GM12878 (cell line): ENCODE data around the gene TM7SF3. TPM values are rescaled to one million over a fixed set of nuclear protein-coding genes. Genes with fewer than 3 reads are reported as not detected.

ENCODE experiments used
- ATAC-seq: fragments of 200-7000 bp; cut with Tn5 transposase; 3 replicates; pipeline ENCODE4 v1.9.1; 2020; ENCODE audit warnings: mild to moderate bottlenecking, moderate library complexity
- BruUV-seq: library from RNA; stranded (reverse); fragments of 400-500 nt; replicated peaks from 2 replicates; lab custom pipeline; 2021; lab: Mats Ljungman, UMichigan
- CTCF ChIA-PET: fragments of 300-600 bp; sonication (Branson Sonifier 250); formaldehyde crosslinking; extraction: SDS; loops from one replicate; lab custom pipeline; 2021; ENCODE audit warnings: inconsistent platforms; lab: Yijun Ruan, JAX
- POLR2A ChIA-PET: fragments of 350-600 bp; formaldehyde crosslinking; extraction: SDS; loops from one replicate; lab custom pipeline; 2021; ENCODE audit warnings: inconsistent platforms; lab: Charles Lee
- RAD21 ChIA-PET: fragments of 300-600 bp; sonication (Branson Sonifier 250); formaldehyde crosslinking; loops from one replicate; lab custom pipeline; 2023; ENCODE audit warnings: antibody characterized with exemption; ENCODE audit not compliant: unreplicated experiment; lab: Charles Lee
- SMC1A ChIA-PET: fragments of 300-600 bp; sonication (Branson Sonifier 250); formaldehyde crosslinking; loops from one replicate; lab custom pipeline; 2023; ENCODE audit not compliant: unreplicated experiment, uncharacterized antibody; lab: Charles Lee
- DNase-seq: peaks from one replicate; pipeline ENCODE4 v3.0.0-alpha.2; 2011; ENCODE audit warnings: low read depth, low spot score
- FAIRE-seq: peaks from 3 replicates; lab custom pipeline; 2011; peaks lifted over from hg19 to GRCh38; lab: Jason Lieb, UNC
- H2AFZ ChIP-seq: 2 replicates; pipeline ENCODE4 v1.6.0; 2011; ENCODE audit warnings: low read depth, low read length, control low read depth; ENCODE audit not compliant: control insufficient read depth
- H3K27ac ChIP-seq: 2 replicates; pipeline ENCODE4 v1.5.1; 2011; ENCODE audit warnings: control low read depth; ENCODE audit not compliant: control insufficient read depth, insufficient read depth
- H3K27me3 ChIP-seq, 2 experiments: replicated peaks in 1 of 2; 2 replicates each; pipeline versions ENCODE4 v1.6.0 to v1.6.1; 2011; ENCODE audit warnings: low read length in 1 of 2; ENCODE audit not compliant: control insufficient read depth in 2 of 2, insufficient read depth in 2 of 2
- H3K36me3 ChIP-seq, 2 experiments: 2 replicates each; pipeline ENCODE4 v1.5.1; 2011; ENCODE audit warnings: low read length in 1 of 2; ENCODE audit not compliant: control insufficient read depth in 2 of 2, insufficient read depth in 2 of 2
- H3K4me1 ChIP-seq: 2 replicates; pipeline ENCODE4 v1.6.1; 2011; ENCODE audit warnings: mild to moderate bottlenecking, low read length, moderate library complexity, mixed read lengths; ENCODE audit not compliant: control insufficient read depth, insufficient read depth
- H3K4me2 ChIP-seq: 2 replicates; pipeline ENCODE4 v1.6.0; 2011; ENCODE audit warnings: control low read depth; ENCODE audit not compliant: control insufficient read depth, insufficient read depth
- H3K4me3 ChIP-seq: fragments of 200-600 bp; sonication (generic); 2 replicates; pipeline ENCODE4 v1.5.1; 2016
- H3K79me2 ChIP-seq: 2 replicates; pipeline ENCODE4 v1.6.0; 2011; ENCODE audit warnings: low read length; ENCODE audit not compliant: control insufficient read depth, insufficient read depth
- H3K9ac ChIP-seq: 2 replicates; pipeline ENCODE4 v1.8.0; 2011; ENCODE audit warnings: low read length, control low read depth, mixed read lengths; ENCODE audit not compliant: control insufficient read depth, insufficient read depth
- H3K9me3 ChIP-seq: replicated peaks from 3 replicates; pipeline ENCODE4 v1.5.1; 2011; ENCODE audit warnings: mild to moderate bottlenecking, low read length; ENCODE audit not compliant: control insufficient read depth, insufficient read depth
- H4K20me1 ChIP-seq: 2 replicates; pipeline ENCODE4 v1.6.0; 2011; ENCODE audit not compliant: control insufficient read depth, insufficient read depth
- ATF7 ChIP-seq: fragments of 450-650 bp; IDR thresholded peaks from 2 replicates; pipeline ENCODE4 v1.6.1; 2016; ENCODE audit warnings: low read depth, mild to moderate bottlenecking
- CBFB ChIP-seq: IDR thresholded peaks from 2 replicates; pipeline ENCODE4 v1.6.1; 2016; ENCODE audit warnings: antibody characterized with exemption, low read depth
- HDAC2 ChIP-seq: fragments of 200-600 bp; sonication (generic); IDR thresholded peaks from 2 replicates; pipeline ENCODE4 v1.6.1; 2017
- MEF2A ChIP-seq: IDR thresholded peaks from 2 replicates; pipeline ENCODE4 v1.6.1; 2011; ENCODE audit warnings: low read depth, mild to moderate bottlenecking, low read length, moderate library complexity; ENCODE audit not compliant: insufficient read depth
- MXI1 ChIP-seq: fragments of 150-350 bp; IDR thresholded peaks from 2 replicates; pipeline ENCODE4 v1.6.1; 2011; ENCODE audit warnings: low read depth, mild to moderate bottlenecking, inconsistent platforms, low read length, improper control_type of control experiment
- MYC ChIP-seq: IDR thresholded peaks from 2 replicates; pipeline ENCODE4 v1.6.1; 2011; ENCODE audit warnings: mild to moderate bottlenecking, low read length, moderate library complexity, inconsistent platforms; ENCODE audit not compliant: insufficient read depth, insufficient replicate concordance, insufficient read length, severe bottlenecking
- NR2C1 ChIP-seq: fragments of 450-650 bp; IDR thresholded peaks from 2 replicates; pipeline ENCODE4 v1.6.1; 2017; ENCODE audit warnings: antibody characterized with exemption, mild to moderate bottlenecking, moderate library complexity
- POLR2AphosphoS2 ChIP-seq: IDR thresholded peaks from 2 replicates; pipeline ENCODE4 v1.6.1; 2011; ENCODE audit warnings: low read depth, mild to moderate bottlenecking, low read length, improper control_type of control experiment, moderate library complexity
- POLR2AphosphoS5 ChIP-seq: IDR thresholded peaks from 2 replicates; pipeline ENCODE4 v1.6.1; 2011; ENCODE audit warnings: mild to moderate bottlenecking, low read length, inconsistent platforms
- REST ChIP-seq: IDR thresholded peaks from 2 replicates; pipeline ENCODE4 v1.6.1; 2012; ENCODE audit warnings: mild to moderate bottlenecking, low read depth, low read length
- SMAD5 ChIP-seq: IDR thresholded peaks from 2 replicates; pipeline ENCODE4 v1.6.1; 2016; ENCODE audit warnings: antibody characterized with exemption, low read depth
- STAT3 ChIP-seq: IDR thresholded peaks from 2 replicates; pipeline ENCODE4 v1.6.1; 2011; ENCODE audit warnings: low read depth, low read length, improper control_type of control experiment
- TCF3 ChIP-seq: IDR thresholded peaks from 2 replicates; pipeline ENCODE4 v1.6.1; 2012; ENCODE audit warnings: low read depth, mild to moderate bottlenecking, low read length, borderline replicate concordance; ENCODE audit not compliant: insufficient read depth
- ZNF687 ChIP-seq: fragments of 450-650 bp; IDR thresholded peaks from 2 replicates; pipeline ENCODE4 v1.6.1; 2017; ENCODE audit warnings: mild to moderate bottlenecking, moderate library complexity
- ZZZ3 ChIP-seq: IDR thresholded peaks from 2 replicates; pipeline ENCODE4 v1.6.1; 2011; ENCODE audit warnings: low read depth; ENCODE audit not compliant: control insufficient read depth, insufficient read length
- WGBS: methylation state at CpG from one replicate; pipeline ENCODE4 v1.1.6; 2016; ENCODE audit warnings: low lambda C conversion rate; ENCODE audit not compliant: insufficient replicate concordance, insufficient coverage; ENCODE audit errors: missing lambda C conversion rate; 5-methylcytosine and 5-hydroxymethylcytosine counted together
- in situ Hi-C: fragments of 300-500 bp; cut with MboI; formaldehyde crosslinking; loops from 9 replicates; pipeline ENCODE4 v1.14.3; 2018; ENCODE audit warnings: mixed read lengths
- intact Hi-C: fragments of 100-400 bp; cut with micrococcal nuclease; formaldehyde crosslinking; loops from one replicate; pipeline ENCODE4 v1.14.2; 2022; ENCODE audit not compliant: unreplicated experiment
- polyA plus RNA-seq, 11 experiments: library from polyadenylated mRNA; depleted of rRNA in 4 of 11; unstranded in 6 of 11; stranded (reverse) in 5 of 11; fragments of >200 nt; fragmentation: Nextera tagmentation in 4 of 11; fragmentation: Illumina TruSeq in 1 of 11; extraction: Ambion mirVana in 4 of 11; extraction: Trizol in 1 of 11; gene quantifications; 1 replicate in 1 of 11; 2 replicates in 10 of 11; pipeline versions ENCODE4 v1.2.1 to v1.2.3, GENCODE V29; 2011 to 2016; ENCODE audit warnings: inconsistent platforms in 2 of 11, missing spikeins in 2 of 11, low read depth in 1 of 11
- total RNA-seq, 4 experiments: library from RNA; depleted of rRNA in 3 of 4; stranded (reverse); fragments of >200 nt in 3 of 4; fragmentation: Illumina TruSeq in 1 of 4; extraction: Trizol in 1 of 4; gene quantifications; 2 replicates each; pipeline versions ENCODE4 v1.2.1 to v1.2.3, GENCODE V29; 2013 to 2021
- TF ChIP-seq, protein P1 (sequence below): fragments of 450-650 bp; IDR thresholded peaks from 2 replicates; pipeline ENCODE4 v1.6.1; 2017; ENCODE audit warnings: borderline replicate concordance

The TM7SF3 gene
- total and polyA plus RNA-seq, 10 of the 15 experiments (the other 5 are each of a cell fraction or from before 2014, with no cell fraction given): 31.4 to 341 (median 74.8) TPM

GRCh38 chr12:26928661-26929060 lies 85.5 kb downstream of the TM7SF3 start:
- ChIA-PET CTCF (no interaction called here), POLR2A (interaction anchor here (1.2 kb wide), 1 partner anchor 11 kb away, joined by 3 read pairs; no protein-coding TSS in a partner anchor), RAD21 (interaction anchor here (1.0 kb wide), 1 partner anchor 87 kb away, joined by 3 read pairs; no protein-coding TSS in a partner anchor), SMC1A (interaction anchor here (1.1 kb wide), 1 partner anchor 35 kb away, joined by 3 read pairs; no protein-coding TSS in a partner anchor)
- no peak for FAIRE-seq
- no peaks in the 10 kb centered on the region for H3K4me1 ChIP-seq
- in situ Hi-C loops: no loop called here
- peaks cover 24% of the 10 kb centered on the region for H3K79me2 ChIP-seq
- no peaks in the 10 kb centered on the region for H3K9me3 ChIP-seq
- H3K9ac ChIP-seq: no peak overlapping the region
- ATAC-seq: no peak
- no peaks in the 10 kb centered on the region for H4K20me1 ChIP-seq
- H3K36me3 ChIP-seq: peaks cover 0 to 11% of the 10 kb centered on the region in 2 experiments; a peak in 1 of 4 replicates
- H3K4me2 ChIP-seq: no peak overlapping the region
- H3K27me3 ChIP-seq: no peaks in the 10 kb centered on the region
- H3K4me3 ChIP-seq: no peak overlapping the region
- 97% methylated on average over 5 of the region's 5 CpGs for WGBS
- no TSS peak for BruUV-seq
- no peak overlapping the region for H3K27ac ChIP-seq
- H2AFZ ChIP-seq: no peak overlapping the region
- DNase-seq: no peak
- TF ChIP-seq TCF3: no peak
- no peak for TF ChIP-seq REST
- TF ChIP-seq MXI1: no peak
- no peak for TF ChIP-seq NR2C1
- TF ChIP-seq ATF7: no peak
- no peak for TF ChIP-seq MEF2A
- no peak for TF ChIP-seq ZZZ3
- TF ChIP-seq POLR2AphosphoS2: no peak
- TF ChIP-seq CBFB: no peak
- TF ChIP-seq, protein P1, sequence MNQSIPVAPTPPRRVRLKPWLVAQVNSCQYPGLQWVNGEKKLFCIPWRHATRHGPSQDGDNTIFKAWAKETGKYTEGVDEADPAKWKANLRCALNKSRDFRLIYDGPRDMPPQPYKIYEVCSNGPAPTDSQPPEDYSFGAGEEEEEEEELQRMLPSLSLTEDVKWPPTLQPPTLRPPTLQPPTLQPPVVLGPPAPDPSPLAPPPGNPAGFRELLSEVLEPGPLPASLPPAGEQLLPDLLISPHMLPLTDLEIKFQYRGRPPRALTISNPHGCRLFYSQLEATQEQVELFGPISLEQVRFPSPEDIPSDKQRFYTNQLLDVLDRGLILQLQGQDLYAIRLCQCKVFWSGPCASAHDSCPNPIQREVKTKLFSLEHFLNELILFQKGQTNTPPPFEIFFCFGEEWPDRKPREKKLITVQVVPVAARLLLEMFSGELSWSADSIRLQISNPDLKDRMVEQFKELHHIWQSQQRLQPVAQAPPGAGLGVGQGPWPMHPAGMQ: no peak
- TF ChIP-seq POLR2AphosphoS5: no peak
- no peak for TF ChIP-seq STAT3
- no peak for TF ChIP-seq ZNF687
- TF ChIP-seq SMAD5: no peak
- TF ChIP-seq HDAC2: no peak
- no peak for TF ChIP-seq MYC
- intact Hi-C loops: no loop called here
